H54 (cell line): Measurements from ENCODE around the gene IL15RA.

ENCODE experiments used
- DNase-seq: peaks from one replicate; pipeline ENCODE4 v3.0.0; 2011; ENCODE audit warnings: low spot score, mixed read lengths; ENCODE audit not compliant: insufficient read length
- FAIRE-seq: peaks from 3 replicates; lab custom pipeline; 2011; peaks lifted over from hg19 to GRCh38; lab: Jason Lieb, UNC
- POLR2A ChIP-seq: IDR thresholded peaks from 2 replicates; pipeline ENCODE4 v1.6.1; 2011; ENCODE audit warnings: low read depth, mild to moderate bottlenecking, low read length

The IL15RA gene

GRCh38 chr10:5902511-5903274, 74.7 kb downstream of the IL15RA start:
- no peak for TF ChIP-seq POLR2A
- DNase-seq (no peak), FAIRE-seq (no peak)
